CD4-positive, alpha-beta T cell treated with Interferon gamma for 1 hour (primary cell): ENCODE measurements around the gene RAB5B.
"Not testable (repeated sequence)": the region's sequence is repeated elsewhere in the genome, so short reads cannot be mapped to it uniquely, and the experiment has no call there.

Source experiments
- DNase-seq: peaks from one replicate; pipeline ENCODE4 v3.0.0-alpha.2; 2020

Gene RAB5B

GRCh38 chr12:55984861-55985260, 11.0 kb downstream of the RAB5B start:
- no peak for DNase-seq

GRCh38 chr12:55985341-55985740, 11.5 kb downstream of the RAB5B start:
- DNase-seq, result no peak

- not testable (repeated sequence) for DNase-seq
Observed at GRCh38 chr12:55985976-55986375, 12.1 kb downstream of the RAB5B start.

GRCh38 chr12:55991110-55991509, 17.2 kb downstream of the RAB5B start:
- no peak for DNase-seq

GRCh38 chr12:55993230-55993853, 19.5 kb downstream of the RAB5B start:
- DNase-seq, result no peak

GRCh38 chr12:55995366-55995765, 21.5 kb downstream of the RAB5B start:
- DNase-seq, result no peak

GRCh38 chr12:55996201-55996714, 22.4 kb downstream of the RAB5B start:
- peak; percentile 62 for DNase-seq

- DNase-seq, result peak; percentile 82
Observed at GRCh38 chr12:55996715-55997534, 23.0 kb downstream of the RAB5B start, which contains the start of gene SUOX. TSS of gene SUOX (plus strand) at chr12:55997276. CDS start at chr12:56002222, 4,946 bp downstream.

- no peak for DNase-seq
Observed at GRCh38 chr12:55997535-55997859, 23.6 kb downstream of the RAB5B start.

- not testable (repeated sequence) for DNase-seq
Observed at GRCh38 chr12:55999522-55999921, 25.6 kb downstream of the RAB5B start.

GRCh38 chr12:55999999-56000540, 26.2 kb downstream of the RAB5B start:
- not testable (repeated sequence) for DNase-seq

GRCh38 chr12:56001487-56002100, 27.7 kb downstream of the RAB5B start:
- DNase-seq, result no peak

- DNase-seq, result peak; percentile 15
Observed at GRCh38 chr12:56003376-56003775, 29.5 kb downstream of the RAB5B start.

- DNase-seq, result no peak
Observed at GRCh38 chr12:56004211-56004610, 30.3 kb downstream of the RAB5B start.

- peak; percentile 58 for DNase-seq
Observed at GRCh38 chr12:56007564-56008559, 34.0 kb downstream of the RAB5B start.

GRCh38 chr12:56010111-56010570, 36.3 kb downstream of the RAB5B start:
- DNase-seq, result no peak

GRCh38 chr12:56011509-56012090, 37.7 kb downstream of the RAB5B start:
- no peak for DNase-seq

GRCh38 chr12:56013482-56013881, 39.6 kb downstream of the RAB5B start:
- no peak for DNase-seq

- no peak for DNase-seq
Observed at GRCh38 chr12:56014205-56014604, 40.3 kb downstream of the RAB5B start.

GRCh38 chr12:56017181-56017580, 43.3 kb downstream of the RAB5B start:
- no peak for DNase-seq

- no peak for DNase-seq
Observed at GRCh38 chr12:56018356-56018755, 44.5 kb downstream of the RAB5B start.
